Epithelial cell of prostate (primary cell): ENCODE measurements around the gene MRLN.
"Not testable (repeated sequence)": the region's sequence is repeated elsewhere in the genome, so short reads cannot be mapped to it uniquely, and the experiment has no call there.

Experiments
- DNase-seq: peaks from one replicate; pipeline ENCODE4 v3.0.0-alpha.2; 2011; ENCODE audit warnings: low read depth, low spot score
- H3K27ac ChIP-seq: fragments of 450-650 bp; 2 replicates; pipeline ENCODE4 v1.5.1; 2017; ENCODE audit warnings: mild to moderate bottlenecking

The MRLN gene

DNA sequence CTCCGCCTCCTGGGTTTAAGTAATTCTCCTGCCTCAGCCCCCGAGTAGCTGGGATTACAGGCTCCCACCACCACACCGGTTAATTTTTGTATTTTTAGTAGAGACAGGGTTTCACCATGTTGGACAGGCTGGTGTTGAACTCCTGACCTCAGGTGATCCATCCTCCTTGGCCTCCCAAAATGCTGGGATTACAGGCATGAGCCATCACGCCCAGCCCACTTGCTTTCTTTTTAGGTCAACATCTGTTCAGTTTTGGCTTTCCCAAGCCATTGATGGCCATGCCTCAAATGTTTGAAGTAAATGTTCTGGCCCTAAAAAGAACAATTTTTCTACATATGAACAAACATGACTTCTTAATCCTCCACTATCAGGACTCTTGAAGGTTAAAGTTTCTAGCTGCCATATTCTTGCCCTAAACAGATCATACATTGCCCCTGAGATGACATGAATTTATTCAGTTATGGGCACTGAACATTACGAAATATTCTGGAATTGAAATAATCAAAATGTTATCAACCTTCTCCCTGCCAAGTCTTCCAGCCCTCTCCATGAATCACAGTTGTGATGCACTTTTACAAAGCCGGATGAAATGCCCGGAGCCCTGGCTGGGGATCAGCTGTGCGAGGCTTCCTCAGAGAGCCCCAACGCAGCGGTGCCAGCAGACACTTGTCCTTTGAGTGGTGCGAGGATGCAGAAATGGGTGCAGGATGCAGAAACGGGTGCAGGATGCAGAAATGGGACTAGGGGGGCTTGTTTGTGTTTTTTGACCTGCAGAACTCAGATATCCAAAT, 2.9 kb downstream of the MRLN start:
- no peak for DNase-seq
- H3K27ac ChIP-seq: no peak overlapping the region

DNA sequence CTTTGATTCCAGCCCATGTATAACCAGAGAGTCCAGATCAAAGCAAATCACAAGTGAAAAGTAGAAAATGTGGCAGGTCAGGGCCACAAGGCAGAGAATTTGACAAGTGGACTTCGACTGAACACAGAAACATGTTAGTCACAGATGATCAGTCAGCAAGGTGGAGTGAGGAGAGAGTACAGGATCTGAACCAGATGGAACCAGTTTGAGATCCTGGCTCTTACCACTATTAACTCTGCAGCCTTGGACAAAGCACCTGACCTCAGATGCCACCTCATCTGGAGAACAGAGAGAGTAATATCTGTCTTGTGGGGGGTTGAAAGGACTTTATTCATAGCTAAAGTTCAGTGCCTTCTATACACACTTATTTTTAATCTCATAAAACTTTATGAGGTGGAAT, 4.4 kb downstream of the MRLN start:
- H3K27ac ChIP-seq: no peak overlapping the region
- DNase-seq: no peak

- H3K27ac ChIP-seq: no peak overlapping the region
- no peak for DNase-seq
Observed at GRCh38 chr10:59745163-59745650, 8.0 kb downstream of the MRLN start.

DNA sequence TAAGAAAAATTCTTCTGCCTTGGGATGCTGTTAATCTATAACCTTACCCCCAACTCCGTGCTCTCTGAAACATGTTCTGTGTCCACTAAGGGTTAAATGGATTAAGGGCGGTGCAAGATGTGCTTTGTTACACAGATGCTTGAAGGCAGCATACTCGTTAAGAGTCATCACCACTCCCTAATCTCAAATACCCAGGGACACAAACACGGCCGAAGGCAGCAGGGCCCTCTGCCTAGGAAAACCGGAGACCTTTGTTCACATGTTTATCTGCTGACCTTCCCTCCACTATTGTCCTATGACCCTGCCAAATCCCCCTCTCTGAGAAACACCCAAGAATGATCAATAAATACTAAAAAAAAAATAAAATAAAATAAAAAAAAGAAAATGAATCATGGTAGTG, 8.5 kb downstream of the MRLN start:
- not testable (repeated sequence) for H3K27ac ChIP-seq, DNase-seq

DNA sequence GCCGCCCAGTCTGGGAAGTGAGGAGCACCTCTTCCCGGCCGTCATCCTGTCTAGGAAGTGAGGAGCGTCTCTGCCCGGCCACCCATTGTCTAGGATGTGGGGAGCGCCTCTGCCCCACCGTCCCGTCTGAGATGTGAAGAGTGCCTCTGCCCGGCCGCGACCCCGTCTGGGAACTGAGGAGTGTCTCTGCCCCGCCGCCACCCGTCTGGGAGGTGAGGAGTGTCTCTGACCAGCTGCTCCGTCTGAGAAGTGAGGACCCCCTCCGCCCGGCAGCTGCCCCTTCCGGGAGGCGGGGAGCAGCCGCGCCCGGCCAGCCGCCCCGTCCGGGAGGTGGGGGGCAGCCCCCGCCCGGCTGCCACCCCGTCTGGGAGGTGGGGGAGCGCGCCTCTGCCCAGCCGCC, 9.1 kb downstream of the MRLN start:
- not testable (repeated sequence) for DNase-seq

DNA sequence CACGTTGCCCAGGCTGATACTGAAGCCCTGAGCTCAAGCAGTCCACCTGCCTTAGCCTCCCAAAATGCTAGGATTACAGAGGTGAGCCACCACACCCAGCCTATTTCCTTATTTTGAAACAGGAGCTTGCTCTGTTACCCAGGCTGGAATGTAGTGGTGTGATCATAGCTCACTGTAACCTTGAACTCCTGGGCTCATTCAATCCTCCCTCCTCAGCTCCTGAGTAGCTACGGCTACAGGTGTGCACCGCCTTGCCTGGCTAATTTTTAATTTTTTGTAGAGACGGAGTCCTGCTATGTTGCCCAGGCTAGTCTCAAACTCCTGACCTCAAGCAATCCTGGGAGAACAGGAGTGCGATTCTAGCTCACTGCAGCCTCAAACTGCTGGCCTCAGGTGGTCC, 11.7 kb downstream of the MRLN start:
- no peak for DNase-seq
- no peak overlapping the region for H3K27ac ChIP-seq

More for the DNA sequence above, 9.1 kb downstream of the MRLN start:
- not testable (repeated sequence) for H3K27ac ChIP-seq

- H3K27ac ChIP-seq: no peak overlapping the region
- no peak for DNase-seq
Observed at GRCh38 chr10:59741048-59741447, 12.2 kb downstream of the MRLN start.

DNA sequence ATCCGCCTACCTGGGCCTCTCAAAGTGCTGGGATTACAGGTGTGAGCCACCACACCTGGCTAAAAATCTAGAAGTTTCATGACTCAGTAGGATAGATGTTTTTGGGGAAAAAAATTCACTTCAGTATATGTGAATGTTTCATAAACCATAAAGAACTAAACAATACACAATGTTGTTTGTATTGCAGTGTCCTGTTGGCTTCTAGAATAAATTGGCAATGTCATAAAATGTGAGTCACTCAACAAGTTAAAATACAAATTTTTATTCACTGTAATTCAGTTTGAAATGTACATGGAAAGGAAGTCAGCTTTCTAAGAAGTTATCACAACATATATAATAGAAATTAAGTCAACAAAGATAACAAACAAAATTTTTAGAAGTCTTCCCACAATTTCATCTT, 16.5 kb downstream of the MRLN start:
- H3K27ac ChIP-seq: no peak overlapping the region
- DNase-seq: no peak

DNA sequence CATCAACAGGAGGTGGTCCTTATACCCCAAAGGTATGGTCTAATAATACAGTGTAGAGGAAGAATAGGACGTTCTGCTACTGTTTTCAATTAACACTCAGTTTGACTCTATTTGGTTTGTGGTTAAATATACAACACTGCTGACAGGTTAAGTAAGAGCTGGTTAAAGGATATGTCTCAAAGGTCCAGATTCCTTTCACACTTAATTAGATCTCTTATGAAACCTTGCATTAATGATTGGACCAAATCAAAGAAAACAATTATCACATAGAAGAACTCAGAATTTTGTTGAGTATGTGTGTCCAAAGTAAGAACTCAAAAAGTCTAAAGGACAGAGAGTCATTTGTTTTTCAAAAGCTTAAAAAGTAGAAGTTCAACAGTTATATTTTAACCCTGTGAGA, 18.0 kb downstream of the MRLN start:
- DNase-seq: no peak

DNA sequence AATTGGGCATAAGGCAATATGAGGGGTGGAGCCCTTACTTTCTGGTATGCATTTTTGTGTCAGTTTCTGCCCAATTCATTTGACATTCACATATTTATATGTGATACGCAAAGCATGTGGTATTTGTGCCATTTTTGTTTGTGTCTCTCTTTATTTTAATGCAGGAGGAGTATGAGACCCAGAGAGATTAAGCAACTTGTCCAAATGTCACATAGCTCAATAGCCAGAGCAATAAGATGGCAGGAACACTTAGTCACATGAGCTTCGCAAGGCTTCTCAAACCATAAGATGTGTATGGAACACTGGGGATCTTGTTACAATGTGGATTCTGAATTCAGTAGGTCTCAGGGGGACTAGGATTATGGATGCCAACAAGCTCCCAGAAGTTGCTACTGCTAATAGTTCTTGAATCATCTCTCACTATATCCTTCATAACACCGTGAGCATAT, 19.2 kb downstream of the MRLN start:
- H3K27ac ChIP-seq: no peak overlapping the region
- DNase-seq: no peak

More for the DNA sequence above, 18.0 kb downstream of the MRLN start:
- H3K27ac ChIP-seq: no peak overlapping the region

GRCh38 chr10:59733321-59734013, 19.8 kb downstream of the MRLN start:
- DNase-seq, H3K27ac ChIP-seq: not testable (repeated sequence)

DNA sequence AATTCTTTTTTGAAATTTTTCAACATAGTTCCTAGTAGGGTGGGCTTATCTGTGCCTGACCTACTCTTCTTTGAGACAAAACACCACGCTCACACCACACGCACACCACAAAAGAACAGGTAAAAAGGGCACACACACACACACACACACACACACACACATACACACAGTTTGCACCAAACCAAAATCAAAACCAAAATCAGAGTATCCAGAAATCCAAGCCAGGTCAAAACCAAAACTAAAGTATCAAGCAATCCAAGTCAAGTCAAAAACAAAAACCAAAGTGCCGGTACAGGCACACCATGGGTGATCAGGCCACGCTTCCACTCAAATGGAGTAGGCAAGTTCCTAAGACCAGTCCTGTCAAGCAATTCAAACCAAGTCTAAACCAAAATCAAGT, 20.4 kb downstream of the MRLN start:
- not testable (repeated sequence) for H3K27ac ChIP-seq

GRCh38 chr10:59729167-59729566, 24.1 kb downstream of the MRLN start:
- not testable (repeated sequence) for DNase-seq, H3K27ac ChIP-seq

More for the DNA sequence above, 20.4 kb downstream of the MRLN start:
- DNase-seq: not testable (repeated sequence)

DNA sequence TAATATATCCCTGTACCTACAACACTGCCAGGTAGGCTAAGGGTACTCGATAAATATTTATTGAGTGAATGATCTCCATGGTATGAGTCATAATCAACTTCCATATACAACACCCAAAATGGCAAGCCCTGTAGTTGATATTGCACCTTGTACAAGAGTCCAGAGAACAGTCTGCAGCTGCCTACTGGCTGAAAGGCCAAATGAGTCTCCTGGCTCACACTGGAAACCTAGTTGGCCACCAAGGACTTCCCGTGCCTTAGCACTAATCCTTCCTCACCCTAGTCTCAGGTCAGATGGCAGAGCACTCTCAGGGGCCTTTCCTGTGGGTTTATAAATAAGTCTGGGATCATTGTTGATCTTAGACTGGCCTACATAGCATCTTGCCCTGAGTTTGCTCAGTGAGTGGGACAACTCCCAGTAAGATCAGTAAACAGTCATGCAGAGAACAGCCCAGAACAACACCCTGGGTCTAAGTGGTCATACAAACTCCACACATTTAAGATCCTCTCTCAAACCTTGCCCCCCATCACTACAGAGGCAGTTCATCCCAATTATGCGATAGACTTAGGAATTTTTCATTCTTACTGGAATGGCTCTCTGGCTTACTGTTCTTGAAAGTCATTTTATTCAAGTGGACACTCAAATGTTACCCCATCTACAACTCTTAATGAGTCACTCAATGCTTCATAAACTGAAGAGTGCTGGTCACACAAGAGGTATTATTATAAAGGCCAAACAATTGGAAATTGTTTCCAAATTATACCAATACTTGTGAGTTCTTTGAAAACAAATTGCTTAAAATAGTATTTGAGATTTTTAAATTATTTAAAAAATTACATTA, 28.9 kb downstream of the MRLN start:
- H3K27ac ChIP-seq: no peak overlapping the region
- no peak for DNase-seq

- no peak for DNase-seq
- H3K27ac ChIP-seq: no peak overlapping the region
Observed at GRCh38 chr10:59720377-59720776, 32.9 kb downstream of the MRLN start.

DNA sequence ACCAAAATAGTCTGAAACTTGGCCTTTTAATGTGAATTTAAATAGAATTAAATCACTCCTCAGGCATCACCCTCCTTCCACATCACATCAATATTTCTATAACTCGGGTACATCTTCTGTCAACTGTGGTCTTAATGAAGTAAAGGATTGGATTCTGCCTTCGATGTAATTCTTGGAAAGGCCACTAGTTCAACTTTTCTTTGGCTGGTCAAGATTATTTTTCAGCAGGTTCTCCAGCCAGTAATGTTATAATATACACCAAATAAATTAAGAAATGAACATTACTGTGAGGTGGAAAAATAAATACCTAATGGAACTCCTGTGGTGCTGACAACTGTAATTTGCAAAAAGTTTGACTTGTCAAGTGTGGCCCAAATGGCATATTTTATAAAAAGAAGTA, 33.9 kb downstream of the MRLN start:
- no peak for DNase-seq
- H3K27ac ChIP-seq: no peak overlapping the region

DNA sequence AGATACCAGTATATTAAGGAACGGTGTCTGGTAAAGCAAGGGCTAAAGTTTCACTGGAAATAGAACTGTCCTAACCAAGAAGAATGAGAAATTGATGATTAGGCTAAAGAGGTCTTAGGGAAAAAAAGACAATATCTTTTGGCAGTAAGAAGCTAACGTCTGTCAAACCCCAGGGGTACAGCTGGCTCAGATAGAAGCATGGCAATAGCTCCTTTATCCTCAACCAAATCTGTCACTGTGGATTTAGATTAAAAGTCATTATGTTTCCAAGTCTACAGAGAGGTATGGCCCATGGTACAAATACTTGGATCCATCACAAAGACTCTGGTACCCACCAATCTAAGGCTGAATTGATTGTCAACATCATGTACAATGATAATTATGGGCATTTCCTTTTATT, 35.0 kb downstream of the MRLN start:
- no peak overlapping the region for H3K27ac ChIP-seq
- DNase-seq: no peak

GRCh38 chr10:59713196-59713821, 39.9 kb downstream of the MRLN start:
- H3K27ac ChIP-seq: no peak overlapping the region
- DNase-seq: no peak

DNA sequence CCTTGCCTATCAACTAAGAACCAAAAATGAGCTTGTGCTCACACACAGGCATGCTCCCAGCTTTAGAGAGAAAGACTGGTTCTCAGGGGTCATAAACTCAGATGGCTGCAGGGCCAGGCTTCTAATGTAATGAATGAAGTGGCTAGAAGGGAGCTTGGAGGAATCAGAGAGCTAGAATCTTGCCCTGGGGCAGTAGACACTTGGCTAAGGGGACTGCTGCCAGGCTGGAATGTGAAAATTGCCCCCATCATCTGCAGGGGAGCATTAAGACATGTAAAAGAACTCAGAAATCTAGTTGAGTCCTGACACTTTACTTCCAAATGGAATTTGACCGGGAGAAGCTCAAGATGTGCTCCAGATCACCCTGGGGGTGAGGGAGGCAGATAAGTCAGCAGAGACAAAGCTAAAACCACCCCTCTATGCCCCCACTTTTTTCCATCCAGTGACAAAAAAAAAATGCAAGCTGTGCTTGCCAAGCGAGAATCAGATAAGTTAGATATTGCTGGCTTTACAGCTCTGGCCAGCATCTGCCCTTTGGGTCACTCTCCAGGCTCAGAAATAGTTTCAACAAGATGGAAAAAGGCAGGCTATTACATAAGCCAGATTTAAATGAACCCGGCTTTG, 41.3 kb downstream of the MRLN start:
- no peak overlapping the region for H3K27ac ChIP-seq
- no peak for DNase-seq
